Measurements from ENCODE around the gene FLRT2. TPM values are rescaled to one million over a fixed set of nuclear protein-coding genes. Genes with fewer than 3 reads are reported as not detected.

The FLRT2 gene
- total RNA-seq, 1 experiment from 2014 or later = 0.43 TPM

DNA sequence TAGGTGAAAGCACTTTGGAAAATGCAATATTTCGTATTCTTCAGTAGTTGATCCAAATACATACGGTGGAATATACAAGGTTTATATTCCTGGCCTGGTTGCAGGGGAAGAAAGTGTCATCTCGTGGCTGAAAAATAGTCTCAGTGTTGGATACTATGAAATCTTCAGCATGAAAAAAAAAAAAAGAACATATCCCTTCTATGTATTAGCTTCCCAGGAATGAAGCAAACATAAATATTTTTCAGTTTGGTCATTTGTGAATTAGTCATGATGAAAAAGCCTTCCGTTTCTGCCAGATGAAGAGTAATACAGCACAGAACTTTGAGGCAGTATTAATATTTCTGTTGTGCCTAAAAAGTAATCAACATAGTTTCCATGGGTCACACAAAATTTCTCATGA, 36.7 kb downstream of the FLRT2 start:
- H3K36me3 ChIP-seq (ENCODE audit: control insufficient read depth, insufficient read depth, low read length) = no peaks in the 10 kb centered on the region
- no TSS peak for BruUV-seq (replicated peaks)
- no peak overlapping the region for H3K27ac Mint-ChIP-seq (ENCODE audit: unreplicated experiment)
- H3K9me3 Mint-ChIP-seq (ENCODE audit: unreplicated experiment) = peaks cover 10% of the 10 kb centered on the region
- intact Hi-C loops (cut with micrococcal nuclease; ENCODE audit: unreplicated experiment) = no loop called here
- H3K4me3 Mint-ChIP-seq (ENCODE audit: unreplicated experiment) = no peak overlapping the region
- TF ChIP-seq, protein P1, sequence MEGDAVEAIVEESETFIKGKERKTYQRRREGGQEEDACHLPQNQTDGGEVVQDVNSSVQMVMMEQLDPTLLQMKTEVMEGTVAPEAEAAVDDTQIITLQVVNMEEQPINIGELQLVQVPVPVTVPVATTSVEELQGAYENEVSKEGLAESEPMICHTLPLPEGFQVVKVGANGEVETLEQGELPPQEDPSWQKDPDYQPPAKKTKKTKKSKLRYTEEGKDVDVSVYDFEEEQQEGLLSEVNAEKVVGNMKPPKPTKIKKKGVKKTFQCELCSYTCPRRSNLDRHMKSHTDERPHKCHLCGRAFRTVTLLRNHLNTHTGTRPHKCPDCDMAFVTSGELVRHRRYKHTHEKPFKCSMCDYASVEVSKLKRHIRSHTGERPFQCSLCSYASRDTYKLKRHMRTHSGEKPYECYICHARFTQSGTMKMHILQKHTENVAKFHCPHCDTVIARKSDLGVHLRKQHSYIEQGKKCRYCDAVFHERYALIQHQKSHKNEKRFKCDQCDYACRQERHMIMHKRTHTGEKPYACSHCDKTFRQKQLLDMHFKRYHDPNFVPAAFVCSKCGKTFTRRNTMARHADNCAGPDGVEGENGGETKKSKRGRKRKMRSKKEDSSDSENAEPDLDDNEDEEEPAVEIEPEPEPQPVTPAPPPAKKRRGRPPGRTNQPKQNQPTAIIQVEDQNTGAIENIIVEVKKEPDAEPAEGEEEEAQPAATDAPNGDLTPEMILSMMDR (IDR thresholded peaks at IDR 0.05; ENCODE audit: insufficient read depth in 1 of 2, low read depth in 1 of 2, low read length in 1 of 2, severe bottlenecking in 1 of 2, unreplicated experiment in 1 of 2) = no peak
- H3K36me3 Mint-ChIP-seq (ENCODE audit: insufficient read depth, unreplicated experiment) = no peaks in the 10 kb centered on the region
- H3K27me3 ChIP-seq (replicated peaks; ENCODE audit: control insufficient read depth, insufficient read depth, low read length) = no peaks in the 10 kb centered on the region
- H3K9me3 ChIP-seq = no peaks in the 10 kb centered on the region
- H3K4me1 Mint-ChIP-seq (ENCODE audit: low read depth, unreplicated experiment) = no peaks in the 10 kb centered on the region
- no peak overlapping the region for H3K4me3 ChIP-seq (ENCODE audit: low read depth, low read length)
- H3K4me1 ChIP-seq = no peaks in the 10 kb centered on the region
- CTCF ChIA-PET = no interaction called here
- POLR2A ChIA-PET = no interaction called here
- DNase-seq = no peak
- no peaks in the 10 kb centered on the region for H3K27me3 Mint-ChIP-seq (ENCODE audit: insufficient read depth, unreplicated experiment)

DNA sequence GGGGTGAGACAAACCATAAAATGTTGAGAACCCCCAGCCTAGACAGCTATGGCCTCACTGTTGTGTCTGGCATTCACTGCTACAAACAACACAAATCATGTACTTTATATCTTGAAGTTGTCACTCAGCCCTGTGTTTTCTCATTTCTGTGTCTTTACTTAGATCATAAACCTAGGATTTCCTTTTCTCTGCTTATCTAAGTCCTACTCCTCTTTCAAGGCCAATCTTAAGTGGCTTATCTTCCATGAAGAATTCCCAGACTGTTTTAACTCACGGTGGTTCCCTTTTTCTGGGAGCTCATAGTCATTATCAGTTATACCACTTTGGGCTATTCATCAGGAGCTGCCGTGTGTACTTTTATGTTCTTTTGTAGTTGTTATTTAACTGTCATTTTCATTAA, 42.1 kb downstream of the FLRT2 start:
- Mint-ChIP-seq H3K27me3 (ENCODE audit: insufficient read depth, unreplicated experiment) (no peaks in the 10 kb centered on the region), H3K36me3 (ENCODE audit: insufficient read depth, unreplicated experiment) (no peaks in the 10 kb centered on the region), H3K27ac (ENCODE audit: unreplicated experiment) (no peak overlapping the region), H3K4me1 (ENCODE audit: low read depth, unreplicated experiment) (peaks cover 6% of the 10 kb centered on the region), H3K9me3 (ENCODE audit: unreplicated experiment) (peaks cover 10% of the 10 kb centered on the region), H3K4me3 (ENCODE audit: unreplicated experiment) (no peak overlapping the region)
- TF ChIP-seq, protein P1 (IDR thresholded peaks at IDR 0.05; ENCODE audit: insufficient read depth in 1 of 2, low read depth in 1 of 2, low read length in 1 of 2, severe bottlenecking in 1 of 2, unreplicated experiment in 1 of 2) = no peak
- no peak for DNase-seq
- Histone ChIP-seq H3K4me3 (ENCODE audit: low read depth, low read length) (no peak overlapping the region), H3K9me3 (no peaks in the 10 kb centered on the region), H3K36me3 (ENCODE audit: control insufficient read depth, insufficient read depth, low read length) (no peaks in the 10 kb centered on the region), H3K4me1 (peaks cover 13% of the 10 kb centered on the region), H3K27me3 (replicated peaks; ENCODE audit: control insufficient read depth, insufficient read depth, low read length) (no peaks in the 10 kb centered on the region)
- no TSS peak for BruUV-seq (replicated peaks)
- CTCF ChIA-PET = no interaction called here
- intact Hi-C loops (cut with micrococcal nuclease; ENCODE audit: unreplicated experiment) = no loop called here
- POLR2A ChIA-PET = no interaction called here

DNA sequence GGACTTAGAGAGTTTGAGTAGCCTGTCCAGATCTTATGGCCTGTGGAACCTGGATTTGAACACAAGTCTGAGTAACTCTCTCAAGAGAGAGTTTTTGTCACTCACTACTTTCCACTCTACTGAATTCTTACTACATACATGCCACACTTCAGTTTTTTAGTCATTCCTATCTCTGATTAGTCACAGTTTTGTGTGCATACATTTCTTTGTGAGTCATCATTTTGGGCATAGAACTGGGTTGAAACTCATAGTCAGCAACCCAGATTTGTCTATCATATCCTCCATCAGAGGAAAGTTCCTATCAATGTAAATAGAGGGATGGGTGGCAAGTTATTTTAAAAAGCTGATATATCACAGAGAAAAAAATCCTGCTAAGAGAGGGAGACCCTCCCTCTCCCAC, 42.9 kb downstream of the FLRT2 start:
- Mint-ChIP-seq H3K27me3 (ENCODE audit: insufficient read depth, unreplicated experiment) (no peaks in the 10 kb centered on the region), H3K4me3 (ENCODE audit: unreplicated experiment) (no peak overlapping the region), H3K27ac (ENCODE audit: unreplicated experiment) (no peak overlapping the region), H3K36me3 (ENCODE audit: insufficient read depth, unreplicated experiment) (no peaks in the 10 kb centered on the region), H3K9me3 (ENCODE audit: unreplicated experiment) (peaks cover 10% of the 10 kb centered on the region), H3K4me1 (ENCODE audit: low read depth, unreplicated experiment) (peaks cover 6% of the 10 kb centered on the region)
- Histone ChIP-seq H3K4me1 (peaks cover 13% of the 10 kb centered on the region), H3K27me3 (replicated peaks; ENCODE audit: control insufficient read depth, insufficient read depth, low read length) (no peaks in the 10 kb centered on the region), H3K36me3 (ENCODE audit: control insufficient read depth, insufficient read depth, low read length) (no peaks in the 10 kb centered on the region), H3K9me3 (no peaks in the 10 kb centered on the region), H3K4me3 (ENCODE audit: low read depth, low read length) (no peak overlapping the region)
- TF ChIP-seq, protein P1 (IDR thresholded peaks at IDR 0.05; ENCODE audit: insufficient read depth in 1 of 2, low read depth in 1 of 2, low read length in 1 of 2, severe bottlenecking in 1 of 2, unreplicated experiment in 1 of 2) = no peak
- intact Hi-C loops (cut with micrococcal nuclease; ENCODE audit: unreplicated experiment) = no loop called here
- POLR2A ChIA-PET = no interaction called here
- CTCF ChIA-PET = no interaction called here
- DNase-seq = no peak
- no TSS peak for BruUV-seq (replicated peaks)

Data from Caco-2 (cell line).